NCI-H446 (cell line): ENCODE results near the gene YJU2.
A peak's percentile ranks its signal among the peaks of the same experiment; 100 is the strongest.
"Not testable (repeated sequence)": the region's sequence is repeated elsewhere in the genome, so short reads cannot be mapped to it uniquely, and the experiment has no call there.

Source experiments
- DNase-seq, 2 experiments: peaks; one replicate each; lab custom pipeline; 2025; lab: John Stamatoyannopoulos, UW

The YJU2 gene

DNA sequence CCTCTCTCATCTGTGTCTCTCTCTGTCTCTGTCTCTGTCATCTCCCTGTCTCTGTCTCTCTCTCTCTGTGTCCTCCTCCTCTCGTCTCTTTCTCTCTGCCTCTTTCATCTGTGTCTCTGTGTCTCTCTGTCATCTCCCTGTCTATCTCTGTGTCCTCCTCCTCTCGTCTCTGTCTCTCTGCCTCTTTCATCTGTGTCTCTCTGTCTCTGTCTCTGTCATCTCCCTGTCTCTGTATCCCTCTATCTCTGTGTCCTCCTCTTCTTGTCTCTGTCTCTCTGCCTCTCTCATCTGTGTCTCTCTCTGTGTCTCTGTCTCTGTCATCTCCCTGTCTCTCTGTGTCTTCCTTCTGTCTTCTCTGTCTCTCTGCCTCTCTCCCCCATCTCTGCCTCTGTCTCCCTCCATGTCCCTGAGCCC lies 18.1 kb upstream of the YJU2 start:
- DNase-seq, result no peak

DNA sequence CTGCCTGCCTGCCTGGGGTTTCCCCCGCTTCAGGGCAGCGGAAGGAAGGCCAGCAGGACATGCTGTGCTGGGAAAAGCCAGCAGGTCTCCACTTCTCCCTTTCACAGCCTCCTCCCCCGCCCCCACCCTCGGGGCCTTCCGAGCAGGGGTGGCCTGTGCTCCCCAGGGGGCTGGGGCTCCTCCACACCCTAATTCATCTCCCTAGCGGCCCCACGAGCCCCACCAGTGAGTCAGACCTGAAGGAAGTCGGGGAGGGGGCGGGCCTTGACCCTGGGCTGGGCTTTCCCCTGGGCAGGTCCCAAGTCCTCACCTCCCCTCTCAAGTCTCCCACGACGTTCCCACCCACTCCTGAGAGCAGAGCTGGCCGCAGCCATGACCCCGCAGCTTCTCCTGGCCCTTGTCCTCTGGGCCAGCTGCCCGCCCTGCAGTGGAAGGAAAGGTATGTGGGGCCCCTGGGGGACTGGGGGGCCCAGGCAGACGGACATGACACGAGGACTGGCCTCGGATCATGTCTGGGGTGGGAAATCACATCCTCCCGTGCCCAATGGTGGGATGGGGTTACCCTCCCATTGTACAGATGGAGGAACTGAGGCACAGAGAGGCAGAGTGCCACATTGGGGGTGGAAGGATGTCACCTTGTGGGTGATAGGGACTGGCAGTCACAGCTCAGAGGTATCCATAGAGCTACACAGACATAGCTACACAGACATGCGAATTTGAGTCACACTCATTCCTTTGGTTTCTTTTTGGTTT lies 17.5 kb upstream of the YJU2 start, which contains the start of gene EBI3:
TSS of gene EBI3 (plus strand) at position 345 of the 753 bp plus-strand sequence. CDS start at position 373, 28 bp downstream.
- no peak for DNase-seq

DNA sequence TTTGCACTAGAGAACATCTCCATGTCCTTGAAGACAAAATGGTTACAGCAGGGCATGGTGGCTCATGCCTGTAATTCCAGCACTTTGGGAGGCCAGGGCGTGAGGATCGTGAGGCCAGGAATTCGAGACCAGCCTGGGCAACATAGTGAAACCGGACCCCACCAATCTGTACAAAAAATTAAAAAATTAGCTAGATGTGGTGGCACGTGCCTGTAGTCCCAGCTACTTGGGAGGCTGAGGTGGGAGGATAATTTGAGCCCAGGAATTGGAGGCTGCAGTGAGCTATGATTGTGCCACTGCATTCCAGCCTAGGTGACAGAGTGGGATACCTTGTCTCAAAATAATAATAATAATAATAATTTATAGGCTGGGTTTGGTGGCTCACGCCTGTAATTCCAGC lies 16.6 kb upstream of the YJU2 start:
- not testable (repeated sequence) for DNase-seq

GRCh38 chr19:4231521-4231920 lies 15.4 kb upstream of the YJU2 start:
- DNase-seq, result not testable (repeated sequence)

GRCh38 chr19:4232139-4232538 lies 14.7 kb upstream of the YJU2 start:
- not testable (repeated sequence) for DNase-seq

- no peak for DNase-seq
Measured at GRCh38 chr19:4232614-4233281, 14.1 kb upstream of the YJU2 start.

GRCh38 chr19:4233282-4233853 lies 13.5 kb upstream of the YJU2 start:
- peak in 1 of 2 experiments; percentile 8 for DNase-seq

GRCh38 chr19:4234142-4234861 lies 12.6 kb upstream of the YJU2 start:
- DNase-seq, result no peak

DNA sequence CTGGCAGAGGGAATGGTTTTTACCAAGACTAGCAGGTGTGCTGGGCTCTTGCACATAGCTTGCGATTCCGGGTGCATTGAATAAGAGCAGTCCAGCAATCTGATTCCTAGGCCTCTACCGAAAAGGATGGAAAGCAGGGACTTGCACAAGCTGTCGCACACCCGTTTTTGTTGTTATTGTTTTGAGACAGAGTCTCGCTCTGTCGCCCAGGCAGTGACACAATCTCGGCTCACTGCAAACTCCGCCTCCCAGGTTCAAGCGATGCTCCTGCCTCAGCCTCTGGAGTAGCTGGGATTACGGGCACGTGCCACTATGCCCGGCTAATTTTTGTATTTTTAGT lies 12.0 kb upstream of the YJU2 start:
- DNase-seq, result no peak

GRCh38 chr19:4237510-4237909 lies 9.4 kb upstream of the YJU2 start:
- DNase-seq, result not testable (repeated sequence)

- DNase-seq, result no peak
Measured at GRCh38 chr19:4238831-4239230, 8.0 kb upstream of the YJU2 start.

DNA sequence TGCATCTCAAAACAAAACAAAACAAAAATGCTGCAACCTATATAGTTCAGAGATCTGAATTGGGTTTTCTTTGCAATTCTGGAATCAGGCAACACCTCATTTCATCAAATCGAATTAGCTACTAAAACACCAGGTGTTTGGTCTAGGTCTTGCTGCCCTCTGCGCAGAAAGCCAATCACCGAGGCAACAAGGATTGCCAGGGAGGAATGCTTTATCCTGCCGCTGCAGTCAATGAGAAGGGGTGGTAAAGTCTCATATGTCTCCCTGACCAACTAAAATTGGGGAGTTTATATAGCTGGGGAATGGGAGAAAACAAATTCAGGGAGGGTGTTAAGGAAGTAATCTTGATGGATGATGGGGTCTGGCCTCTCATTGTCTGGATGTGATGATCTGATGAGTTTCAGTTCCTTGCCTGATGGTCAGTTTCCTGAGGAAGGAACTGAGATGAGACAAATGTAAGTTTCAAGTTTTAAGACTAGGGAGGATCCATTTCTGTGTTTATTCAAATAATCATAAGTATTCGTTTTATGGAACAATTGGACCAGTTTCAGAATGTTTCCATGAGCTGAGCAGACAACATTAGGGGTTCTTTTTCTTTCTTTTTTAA lies 5.0 kb upstream of the YJU2 start:
- DNase-seq, result no peak

DNA sequence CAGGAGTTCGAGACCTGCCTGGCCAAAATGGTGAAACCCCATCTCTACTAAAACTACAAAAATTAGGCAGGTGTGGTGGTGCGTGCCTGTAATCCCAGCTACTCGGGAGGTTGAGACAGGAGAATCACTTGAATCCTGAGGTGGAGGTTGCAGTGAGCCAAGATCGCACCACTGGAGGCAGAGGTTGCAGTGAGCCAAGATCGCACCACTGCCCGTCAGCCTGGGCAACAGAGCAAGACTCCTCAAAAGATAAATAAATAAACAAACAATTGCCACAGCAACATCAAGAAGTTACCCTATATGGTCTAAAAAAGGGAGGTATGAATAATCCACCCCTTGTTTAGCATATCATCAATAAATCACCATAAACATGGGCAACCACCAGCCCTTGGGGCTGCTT lies 942 bp upstream of the YJU2 start:
- not testable (repeated sequence) for DNase-seq

- DNase-seq, result no peak
Measured at GRCh38 chr19:4256563-4256962, 9.7 kb downstream of the YJU2 start.

DNA sequence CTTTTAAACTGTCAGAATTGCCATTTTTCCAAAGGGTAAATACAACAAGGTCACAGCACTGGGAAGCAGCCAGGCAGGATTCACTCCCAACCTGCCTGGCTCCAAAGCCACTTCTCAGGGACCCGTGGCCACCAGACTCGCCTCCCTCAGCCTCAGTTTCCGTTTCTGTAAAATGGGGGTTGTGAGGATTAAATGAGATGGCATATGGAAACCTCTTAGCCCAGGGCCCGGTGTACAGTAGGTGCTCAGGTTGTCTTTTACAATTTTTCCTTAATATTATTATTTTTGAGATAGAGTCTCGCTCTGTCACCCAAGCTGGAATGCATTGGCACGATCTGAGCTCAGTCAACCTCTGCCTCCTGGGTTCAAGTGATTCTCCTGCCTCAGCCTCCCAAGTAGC lies 10.1 kb downstream of the YJU2 start:
- no peak for DNase-seq

DNA sequence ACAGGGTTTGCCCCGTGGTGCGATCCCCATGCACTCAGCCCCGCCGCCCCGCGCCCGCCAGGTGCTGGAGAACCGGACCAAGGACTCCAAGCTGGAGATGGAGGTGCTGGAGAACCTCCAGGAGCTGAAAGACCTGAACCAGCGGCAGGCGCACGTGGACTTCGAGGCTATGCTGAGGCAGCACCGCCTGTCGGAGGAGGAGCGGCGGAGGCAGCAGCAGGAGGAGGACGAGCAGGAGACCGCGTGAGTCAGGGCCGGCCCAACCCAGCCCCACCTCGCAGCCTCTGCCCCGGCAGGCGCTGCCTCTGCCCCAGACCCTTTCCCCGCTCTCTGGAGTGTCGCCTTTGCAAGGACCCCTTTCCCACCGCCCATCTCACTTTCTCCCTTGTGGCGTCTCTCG lies 11.3 kb downstream of the YJU2 start:
- DNase-seq, result no peak

GRCh38 chr19:4260613-4261191 lies 13.8 kb downstream of the YJU2 start:
- no peak for DNase-seq

DNA sequence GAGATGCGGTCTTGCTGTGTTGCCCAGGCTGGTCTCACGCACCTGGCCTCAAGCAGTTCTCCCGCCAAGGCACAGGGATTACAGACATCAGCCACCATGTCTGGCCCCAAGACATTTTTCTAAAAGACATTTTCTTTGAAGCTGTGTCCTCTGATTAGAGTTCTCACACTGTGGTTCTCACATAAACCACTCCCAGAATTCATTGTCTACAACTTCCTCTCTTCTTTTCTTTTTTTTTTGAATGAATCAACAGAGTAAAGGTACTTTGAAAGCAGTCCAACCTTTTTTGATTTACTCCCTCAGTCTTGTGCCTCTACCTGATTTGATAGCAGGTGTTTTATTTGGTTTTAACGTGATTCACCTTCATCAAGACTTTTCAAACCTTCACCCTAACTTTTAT lies 17.9 kb downstream of the YJU2 start:
- no peak for DNase-seq

- DNase-seq, result no peak
Measured at GRCh38 chr19:4266253-4267000, 19.5 kb downstream of the YJU2 start.

DNA sequence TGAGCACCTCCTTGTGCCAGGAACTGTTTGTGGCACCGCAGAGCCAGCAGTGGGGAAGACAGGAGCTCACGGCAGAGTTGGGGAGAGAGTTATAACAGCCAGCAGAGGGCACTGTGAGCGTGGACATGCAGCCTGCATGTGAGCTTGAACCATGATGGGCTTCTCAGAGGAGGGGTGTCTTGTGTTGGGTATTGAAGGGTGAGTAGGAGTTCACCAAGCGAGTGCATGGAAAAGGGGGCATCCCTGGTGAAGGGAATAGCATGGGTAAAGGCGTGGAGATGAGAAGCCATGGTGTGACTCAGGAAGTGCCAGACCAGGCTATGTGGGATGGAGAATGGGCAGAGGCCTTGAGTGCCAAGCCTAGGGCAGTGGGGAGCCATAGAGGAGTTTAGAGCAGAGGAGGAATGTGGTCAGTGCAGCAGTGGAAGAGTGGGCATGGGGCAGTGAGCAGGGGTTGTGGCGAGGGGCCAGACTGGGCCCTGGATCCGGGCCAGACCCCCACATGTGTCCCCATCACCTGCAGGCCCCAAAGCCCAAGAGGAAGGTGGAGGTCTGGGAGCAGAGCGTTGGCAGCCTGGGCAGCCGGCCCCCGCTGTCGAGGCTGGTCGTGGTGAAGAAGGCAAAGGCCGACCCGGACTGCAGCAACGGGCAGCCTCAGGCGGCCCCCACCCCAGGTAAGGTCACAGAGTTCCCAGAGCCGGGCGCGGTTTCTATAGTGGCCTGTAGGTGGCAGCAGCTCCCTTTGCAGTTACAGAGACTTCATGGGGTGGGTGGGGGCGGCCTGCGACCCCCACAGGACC lies 20.4 kb downstream of the YJU2 start:
- peak in 1 of 2 experiments; percentile 40 for DNase-seq
